LHCN-M2 (cell line): ENCODE results near the gene TMPRSS9. TPM values are rescaled to one million over a fixed set of nuclear protein-coding genes. Genes with fewer than 3 reads are reported as not detected.
A peak's percentile ranks its signal among the peaks of the same experiment; 100 is the strongest.

ENCODE experiments used
- DNase-seq: peaks from one replicate; pipeline ENCODE4 v3.0.0-alpha.2; 2012; ENCODE audit warnings: low read depth
- total RNA-seq: library from RNA; depleted of rRNA; stranded (reverse); fragments of >200 nt; gene quantifications from 2 replicates; pipeline ENCODE4 v1.2.3, GENCODE V29; 2014

Gene TMPRSS9
- total RNA-seq, 1 experiment from 2014 or later = not detected

- no peak for DNase-seq
Observed at GRCh38 chr19:2420490-2420889, 60.4 kb downstream of the TMPRSS9 start.

DNA sequence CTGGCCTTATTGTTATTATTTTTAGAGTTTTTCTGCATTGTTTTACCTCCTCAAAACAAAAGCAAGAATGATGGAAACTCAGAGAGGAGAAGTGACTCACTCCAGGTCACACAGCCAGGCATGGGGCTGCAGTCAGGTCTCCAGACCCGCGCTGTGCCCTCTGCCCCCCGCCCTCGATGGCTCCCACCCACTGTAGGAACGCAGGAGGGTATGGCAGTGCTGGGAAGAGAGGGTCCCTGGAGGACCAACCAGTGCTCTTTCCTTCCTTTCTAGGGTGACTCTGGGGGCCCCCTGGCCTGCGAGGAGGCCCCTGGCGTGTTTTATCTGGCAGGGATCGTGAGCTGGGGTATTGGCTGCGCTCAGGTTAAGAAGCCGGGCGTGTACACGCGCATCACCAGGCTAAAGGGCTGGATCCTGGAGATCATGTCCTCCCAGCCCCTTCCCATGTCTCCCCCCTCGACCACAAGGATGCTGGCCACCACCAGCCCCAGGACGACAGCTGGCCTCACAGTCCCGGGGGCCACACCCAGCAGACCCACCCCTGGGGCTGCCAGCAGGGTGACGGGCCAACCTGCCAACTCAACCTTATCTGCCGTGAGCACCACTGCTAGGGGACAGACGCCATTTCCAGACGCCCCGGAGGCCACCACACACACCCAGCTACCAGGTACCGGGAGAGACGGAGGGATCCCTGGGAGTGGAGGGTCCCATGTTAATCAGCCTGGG lies 61.7 kb downstream of the TMPRSS9 start:
- no peak for DNase-seq

DNA sequence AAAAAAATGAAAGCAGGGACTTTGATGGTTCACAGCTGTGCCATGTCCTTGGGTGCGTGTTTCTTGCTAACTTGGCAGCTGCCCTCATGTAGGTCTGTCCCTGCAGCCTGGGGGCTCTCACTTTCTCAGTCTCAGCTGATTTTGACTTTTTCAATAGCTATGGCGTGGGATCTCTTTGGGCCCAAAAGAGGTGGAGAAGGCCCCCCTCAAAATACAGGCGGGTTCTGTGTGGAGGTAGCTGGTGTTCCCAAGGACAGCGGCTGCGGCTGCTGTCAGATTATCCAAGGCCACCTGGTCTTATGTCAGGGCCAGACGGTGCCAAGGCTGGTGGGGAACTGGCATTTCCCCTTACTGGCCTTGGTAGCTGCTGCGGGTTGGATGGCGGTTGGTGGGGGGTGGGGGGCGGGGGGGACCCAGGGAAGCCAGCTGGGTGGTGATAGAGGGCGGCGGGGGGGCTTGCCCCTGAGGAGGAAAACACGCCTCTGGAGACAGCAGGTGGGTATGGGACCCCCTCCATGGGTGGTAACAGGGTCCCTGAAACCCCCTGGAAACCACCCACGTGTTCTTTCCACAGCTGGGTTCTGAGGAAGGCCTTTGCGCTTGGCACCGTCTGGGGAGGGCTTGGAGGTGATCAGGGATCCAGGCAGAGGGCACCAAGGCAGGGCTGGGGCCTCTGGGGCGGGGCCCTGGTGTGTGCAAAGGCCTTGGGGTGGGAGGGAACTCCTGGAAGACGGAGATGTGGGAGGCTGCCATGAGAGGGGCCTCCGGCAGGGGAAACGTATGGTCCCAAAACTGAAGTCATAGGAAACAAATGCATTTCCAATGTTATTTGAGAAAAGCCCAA lies 63.2 kb downstream of the TMPRSS9 start:
- no peak for DNase-seq

GRCh38 chr19:2423915-2424685 lies 64.0 kb downstream of the TMPRSS9 start:
- DNase-seq = no peak

GRCh38 chr19:2424686-2425621 lies 64.9 kb downstream of the TMPRSS9 start:
- peak; percentile 72 for DNase-seq

GRCh38 chr19:2425622-2426581 lies 65.8 kb downstream of the TMPRSS9 start:
- no peak for DNase-seq

- peak; percentile 45 for DNase-seq
Observed at GRCh38 chr19:2426611-2427428, 66.8 kb downstream of the TMPRSS9 start.

DNA sequence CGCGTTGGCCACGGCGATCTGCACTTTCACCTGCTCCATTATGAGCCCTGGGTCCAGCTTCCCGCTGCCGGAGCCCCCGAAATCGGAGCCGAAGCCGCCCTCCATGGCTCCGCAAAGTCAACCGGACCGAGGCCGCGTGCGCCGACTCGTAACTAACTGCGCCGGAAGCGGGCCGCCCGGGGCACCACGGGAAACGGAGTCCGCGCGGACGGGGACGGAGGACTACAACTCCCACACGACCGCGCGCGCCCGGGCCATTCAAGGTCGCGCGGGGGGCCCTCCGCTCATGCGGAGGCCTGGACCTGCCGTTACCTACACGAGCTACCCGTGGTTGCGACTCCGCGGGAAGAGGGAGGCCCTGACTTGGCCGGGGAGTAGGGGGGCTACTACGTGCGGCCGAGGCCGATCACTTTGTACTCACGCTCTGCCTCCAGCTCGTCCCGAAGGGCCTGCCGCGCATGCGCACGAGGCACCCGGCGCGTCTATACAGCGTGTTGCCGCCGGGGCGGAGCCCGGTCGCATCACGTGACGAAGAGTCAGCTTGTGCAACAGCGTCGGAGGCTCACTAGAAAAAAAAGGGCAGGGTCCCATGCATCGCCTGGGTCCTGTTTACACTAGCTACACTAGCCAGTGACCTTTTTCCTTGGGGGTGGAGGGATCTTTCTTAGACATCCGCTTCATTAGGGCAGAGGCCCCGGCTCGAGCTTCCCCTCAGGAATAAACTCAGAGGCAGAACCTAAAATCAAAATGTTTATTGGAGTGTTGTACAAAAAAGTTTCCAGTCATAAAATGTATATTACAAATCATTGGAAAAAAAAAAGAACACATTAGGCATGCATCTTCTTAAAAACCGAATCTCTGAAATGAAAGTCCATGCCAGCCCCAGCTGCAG lies 67.6 kb downstream of the TMPRSS9 start, which contains the start of gene TIMM13:
TIMM13 (minus strand) TSS at position 158 of the 892 bp plus-strand sequence; CDS start at position 105, 53 bp downstream.
- DNase-seq = peak; percentile 92

DNA sequence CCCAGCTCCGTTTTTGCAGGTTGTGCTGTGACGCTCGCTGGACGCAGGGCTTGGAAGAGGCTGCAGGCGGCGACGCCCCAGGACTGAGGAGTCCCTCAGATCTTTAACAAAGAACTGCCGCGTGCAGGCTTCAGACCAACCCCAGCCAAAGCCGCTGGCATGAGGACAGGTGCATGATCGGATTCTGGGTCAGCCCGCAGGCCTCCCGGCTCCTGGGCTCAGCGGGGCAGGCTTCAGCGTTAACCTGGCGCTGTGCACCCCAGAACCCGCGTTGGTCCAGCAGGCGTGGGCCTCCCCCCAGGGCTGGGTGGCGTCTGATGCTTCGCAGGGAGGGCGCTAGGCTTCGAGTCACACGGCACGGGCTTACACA lies 68.2 kb downstream of the TMPRSS9 start:
- DNase-seq = no peak

DNA sequence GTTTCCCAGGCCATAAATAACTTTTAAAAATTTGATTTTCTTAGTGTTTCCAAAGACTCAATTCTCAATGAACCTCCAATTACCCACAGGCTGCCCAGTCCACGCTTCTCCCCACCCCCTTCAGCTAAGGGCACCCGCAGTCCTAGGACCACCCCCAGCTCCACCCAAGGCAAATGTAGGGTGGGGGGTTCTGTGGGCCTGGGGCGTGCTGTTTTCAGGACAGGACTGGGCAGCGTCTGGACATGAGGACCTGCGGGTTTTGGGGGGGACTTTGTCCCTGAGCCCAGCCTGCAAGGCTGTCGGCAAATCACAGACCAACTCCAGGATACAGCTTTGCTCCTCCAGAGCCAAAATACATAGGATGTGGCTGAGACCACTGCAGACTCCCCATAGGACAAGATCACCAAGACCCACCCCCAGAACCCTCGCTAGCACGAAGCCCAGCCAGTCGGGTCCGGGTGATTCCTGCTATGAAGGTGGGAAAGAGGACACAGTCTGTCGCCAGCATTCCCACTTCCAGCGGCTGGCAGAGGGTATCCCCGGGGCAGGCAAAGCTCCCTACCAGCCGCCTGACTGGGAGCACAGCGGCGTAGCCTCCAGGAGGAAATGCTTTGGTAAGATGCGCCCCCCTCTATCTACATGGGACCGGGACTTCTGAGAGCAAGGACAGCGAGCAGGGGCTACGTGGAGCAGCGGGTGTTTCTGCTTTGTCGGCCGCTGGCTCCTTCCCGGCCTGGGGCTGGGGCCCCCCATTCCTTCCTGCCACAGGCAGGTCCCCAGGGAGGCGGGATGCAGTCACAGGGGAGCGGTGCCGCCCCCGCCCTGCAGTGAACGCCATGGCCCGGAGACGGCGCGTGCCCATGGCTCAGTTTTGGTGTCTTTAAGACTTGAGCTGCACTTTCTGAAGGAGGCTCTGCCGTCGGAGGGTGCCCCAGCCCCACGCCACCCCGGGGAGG lies 69.0 kb downstream of the TMPRSS9 start:
- no peak for DNase-seq

- DNase-seq = no peak
Observed at GRCh38 chr19:2429917-2430535, 70.0 kb downstream of the TMPRSS9 start.

GRCh38 chr19:2431318-2432055 lies 71.4 kb downstream of the TMPRSS9 start:
- DNase-seq = no peak

- DNase-seq = no peak
Observed at GRCh38 chr19:2432131-2432848, 72.2 kb downstream of the TMPRSS9 start.

DNA sequence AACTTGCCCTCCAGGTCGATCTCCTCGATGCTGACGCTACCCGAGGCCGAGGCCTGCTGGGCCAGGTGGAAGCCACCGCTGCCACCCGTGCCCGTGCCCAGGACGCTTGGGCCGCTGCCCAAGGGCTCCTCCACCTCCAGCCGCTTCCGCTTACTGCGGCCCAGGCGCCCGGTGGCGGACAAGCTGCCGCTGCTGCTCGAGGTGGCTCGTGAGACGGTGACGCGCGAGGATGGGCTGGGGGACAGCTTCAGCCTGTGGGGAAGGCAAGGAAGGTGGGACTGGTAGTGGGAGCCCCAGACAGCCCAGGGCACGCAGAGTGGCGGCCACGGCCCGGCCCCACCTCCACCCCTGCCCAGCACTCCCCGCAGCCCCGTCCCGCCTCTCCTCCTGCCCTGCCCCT lies 73.8 kb downstream of the TMPRSS9 start:
- no peak for DNase-seq

- no peak for DNase-seq
Observed at GRCh38 chr19:2434267-2434666, 74.2 kb downstream of the TMPRSS9 start.
